H1 (cell line): ENCODE data around the gene SLC12A8. TPM values are rescaled to one million over a fixed set of nuclear protein-coding genes. Genes with fewer than 3 reads are reported as not detected.

Experiments used
- CTCF ChIA-PET: fragments of 300-600 bp; sonication (Branson Sonifier 250); formaldehyde crosslinking; loops from one replicate; lab custom pipeline; 2021; ENCODE audit not compliant: partially characterized antibody; lab: Charles Lee
- POLR2A ChIA-PET: fragments of 300-600 bp; sonication (Branson Sonifier 250); formaldehyde crosslinking; loops from one replicate; lab custom pipeline; 2021; ENCODE audit warnings: inconsistent platforms; ENCODE audit not compliant: partially characterized antibody; lab: Charles Lee
- DNase-seq, 2 experiments: peaks; one replicate each; pipeline versions ENCODE4 v3.0.0 to v3.0.0-alpha.2; 2010 to 2022; ENCODE audit warnings: low spot score in 2 of 2, low read depth in 1 of 2, mixed read lengths in 1 of 2
- FAIRE-seq: peaks from 2 replicates; lab custom pipeline; 2011; peaks lifted over from hg19 to GRCh38; lab: Jason Lieb, UNC
- H2AFZ ChIP-seq: 2 replicates; pipeline ENCODE4 v1.8.1; 2012; ENCODE audit warnings: low read length, inconsistent platforms
- H2AK5ac ChIP-seq: 2 replicates; pipeline ENCODE4 v1.6.1; 2013; ENCODE audit warnings: low read depth, low read length
- H2BK120ac ChIP-seq: replicated peaks from 2 replicates; pipeline ENCODE3; 2013; ENCODE audit warnings: low read depth, low read length, inconsistent platforms
- H2BK12ac ChIP-seq: 2 replicates; pipeline ENCODE4 v1.6.1; 2013; ENCODE audit warnings: low read depth, low read length
- H2BK15ac ChIP-seq: 2 replicates; pipeline ENCODE4 v1.6.1; 2013; ENCODE audit warnings: low read length
- H2BK20ac ChIP-seq: 2 replicates; pipeline ENCODE4 v1.6.1; 2013; ENCODE audit warnings: low read length
- H2BK5ac ChIP-seq: 2 replicates; pipeline ENCODE4 v1.6.1; 2013; ENCODE audit warnings: low read depth, low read length
- H3K14ac ChIP-seq: 2 replicates; pipeline ENCODE4 v1.6.1; 2013; ENCODE audit warnings: inconsistent platforms; ENCODE audit not compliant: insufficient read length
- H3K18ac ChIP-seq: 2 replicates; pipeline ENCODE4 v1.6.1; 2013; ENCODE audit warnings: low read length; ENCODE audit errors: extremely low read depth
- H3K23ac ChIP-seq: 2 replicates; pipeline ENCODE4 v1.6.1; 2013; ENCODE audit warnings: inconsistent platforms; ENCODE audit not compliant: insufficient read length
- H3K23me2 ChIP-seq: 2 replicates; pipeline ENCODE4 v1.6.1; 2013; ENCODE audit warnings: low read depth, low read length
- H3K27ac ChIP-seq: 2 replicates; pipeline ENCODE4 v1.6.1; 2011; ENCODE audit warnings: low read depth, low read length, inconsistent platforms
- H3K27me3 ChIP-seq, 4 experiments: replicated peaks in 1 of 4; 1 replicate in 1 of 4; 2 replicates in 3 of 4; pipeline versions ENCODE4 v1.6.1 to v1.8.1; 2011 to 2013; ENCODE audit warnings: low read length in 3 of 4, mild to moderate bottlenecking in 3 of 4, inconsistent platforms in 2 of 4, mixed read lengths in 2 of 4, moderate library complexity in 1 of 4; ENCODE audit not compliant: control insufficient read depth in 3 of 4, insufficient read depth in 3 of 4; ENCODE audit errors: extremely low read depth in 1 of 4
- H3K36me3 ChIP-seq, 4 experiments: 2 replicates each; pipeline versions ENCODE4 v1.6.1 to v1.8.1; 2011 to 2013; ENCODE audit warnings: mild to moderate bottlenecking in 4 of 4, low read length in 3 of 4, moderate library complexity in 2 of 4, control low read depth in 1 of 4, inconsistent platforms in 1 of 4; ENCODE audit not compliant: insufficient read depth in 4 of 4, control insufficient read depth in 2 of 4
- H3K4ac ChIP-seq: replicated peaks from 2 replicates; pipeline ENCODE3; 2013; ENCODE audit warnings: low read length, low read depth, mixed read lengths, inconsistent platforms; ENCODE audit not compliant: insufficient read length
- H3K4me1 ChIP-seq, 4 experiments: replicated peaks in 1 of 4; 1 replicate in 1 of 4; 2 replicates in 3 of 4; pipeline versions ENCODE4 v1.6.1 to v1.8.1; 2011 to 2013; ENCODE audit warnings: low read length in 3 of 4, inconsistent platforms in 2 of 4, mixed read lengths in 1 of 4; ENCODE audit not compliant: insufficient read depth in 4 of 4, control insufficient read depth in 3 of 4
- H3K4me2 ChIP-seq, 2 experiments: 2 replicates each; pipeline versions ENCODE4 v1.6.1 to v1.8.1; 2011 to 2013; ENCODE audit warnings: low read depth in 2 of 2, low read length in 2 of 2, control low read depth in 1 of 2, inconsistent platforms in 1 of 2, mild to moderate bottlenecking in 1 of 2; ENCODE audit not compliant: insufficient read depth in 1 of 2
- H3K4me3 ChIP-seq, 4 experiments: fragments of 200-600, 300-600 bp in 1 of 4; sonication (generic), shearing (Covaris generic), sonication (Bioruptor Twin) in 1 of 4; 2 replicates each; pipeline versions ENCODE4 v1.5.1 to v1.8.1; 2011 to 2016; ENCODE audit warnings: low read length in 4 of 4, low read depth in 3 of 4, control low read depth in 2 of 4, inconsistent platforms in 2 of 4, mild to moderate bottlenecking in 2 of 4, mixed read lengths in 1 of 4, moderate library complexity in 1 of 4; ENCODE audit not compliant: insufficient read depth in 2 of 4; ENCODE audit errors: extremely low read depth in 1 of 4
- H3K56ac ChIP-seq: replicated peaks from 2 replicates; pipeline ENCODE3; 2013; ENCODE audit warnings: low read depth, mild to moderate bottlenecking, mixed read lengths, low read length, inconsistent platforms; ENCODE audit not compliant: insufficient read length
- H3K79me1 ChIP-seq: 2 replicates; pipeline ENCODE4 v1.6.1; 2013; ENCODE audit warnings: low read depth, low read length, control low read depth
- H3K79me2 ChIP-seq, 2 experiments: 2 replicates each; pipeline versions ENCODE4 v1.6.1 to v1.8.1; 2012 to 2013; ENCODE audit warnings: low read length in 2 of 2, mild to moderate bottlenecking in 2 of 2, inconsistent platforms in 1 of 2; ENCODE audit not compliant: insufficient read depth in 2 of 2, control insufficient read depth in 1 of 2
- H3K9ac ChIP-seq, 4 experiments: replicated peaks in 1 of 4; 1 replicate in 1 of 4; 2 replicates in 3 of 4; pipeline versions ENCODE4 v1.6.1 to v1.8.1; 2011 to 2013; ENCODE audit warnings: low read depth in 3 of 4, low read length in 3 of 4, control low read depth in 2 of 4, mild to moderate bottlenecking in 2 of 4, moderate library complexity in 2 of 4, inconsistent platforms in 1 of 4; ENCODE audit errors: extremely low read depth in 1 of 4
- H3K9me3 ChIP-seq, 2 experiments: 2 replicates each; pipeline versions ENCODE4 v1.6.1 to v1.8.1; 2012 to 2013; ENCODE audit warnings: mild to moderate bottlenecking in 2 of 2, moderate library complexity in 2 of 2, control low read depth in 1 of 2, inconsistent platforms in 1 of 2, low read depth in 1 of 2, low read length in 1 of 2, mixed read lengths in 1 of 2; ENCODE audit not compliant: insufficient read depth in 2 of 2
- H4K20me1 ChIP-seq, 2 experiments: replicated peaks in 1 of 2; 2 replicates each; pipeline versions ENCODE3 to v1.8.1; 2011 to 2013; ENCODE audit warnings: inconsistent platforms in 2 of 2, low read length in 2 of 2, mild to moderate bottlenecking in 1 of 2; ENCODE audit not compliant: insufficient read depth in 2 of 2, control insufficient read depth in 1 of 2
- H4K5ac ChIP-seq: 2 replicates; pipeline ENCODE4 v1.6.1; 2013; ENCODE audit warnings: low read length, low read depth, mixed read lengths, inconsistent platforms; ENCODE audit not compliant: insufficient read length
- H4K8ac ChIP-seq: 2 replicates; pipeline ENCODE4 v1.8.0; 2013; ENCODE audit warnings: mild to moderate bottlenecking, moderate library complexity, low read length, inconsistent platforms; ENCODE audit not compliant: insufficient read depth; ENCODE audit errors: extremely low read depth
- H4K91ac ChIP-seq: replicated peaks from 2 replicates; pipeline ENCODE3; 2013; ENCODE audit warnings: low read length, mixed read lengths, inconsistent platforms; ENCODE audit not compliant: insufficient read length
- CEBPB ChIP-seq: IDR thresholded peaks from 2 replicates; pipeline ENCODE4 v1.6.1; 2012; ENCODE audit warnings: low read depth, low read length
- CHD1 ChIP-seq: IDR thresholded peaks from 2 replicates; pipeline ENCODE4 v1.6.1; 2012; ENCODE audit warnings: low read depth, low read length, improper control_type of control experiment
- EZH2 ChIP-seq: fragments of 200-600 bp; sonication (generic); IDR thresholded peaks from 2 replicates; pipeline ENCODE4 v1.7.1; 2012; ENCODE audit warnings: low read depth, mild to moderate bottlenecking, moderate library complexity, low read length, inconsistent platforms; ENCODE audit not compliant: severe bottlenecking
- NRF1 ChIP-seq: IDR thresholded peaks from 2 replicates; pipeline ENCODE4 v1.6.1; 2011; ENCODE audit warnings: mild to moderate bottlenecking, low read depth, low read length, improper control_type of control experiment
- PHF8 ChIP-seq: fragments of 200-600 bp; sonication (generic); conservative IDR thresholded peaks from 2 replicates; pipeline ENCODE4 v1.7.1; 2012; ENCODE audit warnings: low read depth, mild to moderate bottlenecking, inconsistent platforms, low read length, moderate library complexity
- SIRT6 ChIP-seq: IDR thresholded peaks from one replicate; pipeline ENCODE4 v1.7.1; 2012; ENCODE audit warnings: low read length, inconsistent platforms
- SUZ12 ChIP-seq: fragments of 200-600 bp; sonication (generic); IDR thresholded peaks from 2 replicates; pipeline ENCODE4 v1.6.1; 2012; ENCODE audit warnings: mild to moderate bottlenecking, inconsistent platforms, low read length, moderate library complexity, mixed read lengths
- TCF12 ChIP-seq: IDR thresholded peaks from 2 replicates; pipeline ENCODE4 v1.6.1; 2011; ENCODE audit warnings: low read depth, mild to moderate bottlenecking, low read length
- YY1 ChIP-seq: IDR thresholded peaks from 2 replicates; pipeline ENCODE4 v1.6.1; 2011; ENCODE audit warnings: low read depth, mild to moderate bottlenecking, low read length
- WGBS, 2 experiments: shearing (Covaris generic) in 1 of 2; methylation state at CpG; one replicate each; pipeline versions ENCODE4 v1.1.6 to v1.1.7; 2013 to 2015; ENCODE audit warnings: low lambda C conversion rate in 2 of 2, mixed read lengths in 2 of 2, inconsistent platforms in 1 of 2, low coverage in 1 of 2, missing lambda C conversion rate in 1 of 2; ENCODE audit not compliant: insufficient replicate concordance in 2 of 2, insufficient coverage in 1 of 2, insufficient read length in 1 of 2; ENCODE audit errors: extremely low coverage in 1 of 2, missing lambda C conversion rate in 1 of 2; 5-methylcytosine and 5-hydroxymethylcytosine counted together
- polyA plus RNA-seq, 7 experiments: library from polyadenylated mRNA; depleted of rRNA in 3 of 7; stranded (reverse) in 5 of 7; unstranded in 2 of 7; fragments of >200 nt in 5 of 7; fragments of 200-250 nt in 2 of 7; gene quantifications; 1 replicate in 5 of 7; 2 replicates in 1 of 7; 4 replicates in 1 of 7; pipeline versions ENCODE4 v1.2.1 to v1.2.3, GENCODE V29; 2011 to 2013; ENCODE audit warnings: missing spikeins in 2 of 7, mixed read lengths in 2 of 7
- total RNA-seq: library from RNA; stranded (reverse); fragmentation: NEBNext Ultra II Directional; extraction: Animal tissue kit (Norgen Biotek cat#: 25700); gene quantifications from 2 replicates; pipeline ENCODE4 v1.2.1, GENCODE V29; 2021

The SLC12A8 gene
- total and polyA plus RNA-seq, 2 of the 8 experiments (the other 6 are each of a cell fraction or from before 2014, with no cell fraction given), result 13.7 to 14.4 TPM

- Histone ChIP-seq H3K14ac (no peak overlapping the region), H2BK5ac (no peak overlapping the region), H3K56ac (no peak overlapping the region), H4K5ac (no peak overlapping the region), H3K36me3 (no peaks in the 10 kb centered on the region), H3K4me2 (no peak overlapping the region), H2AFZ (no peak overlapping the region), H3K23me2 (no peaks in the 10 kb centered on the region; the same call in 1 of the 2 replicates), H2AK5ac (no peak overlapping the region), H3K18ac (no peak overlapping the region), H4K91ac (no peak overlapping the region), H3K4ac (no peak overlapping the region), H3K27me3 (no peaks in the 10 kb centered on the region), H3K4me1 (peaks cover 2 to 9% (median 8%) of the 10 kb centered on the region in 4 experiments; a peak in 4 of 7 replicates), H2BK15ac (0 out of 2 replicates have a peak overlapping the region, but pooled peaks have one; percentile 53), H3K27ac (no peak overlapping the region), H2BK12ac (no peak overlapping the region), H3K79me1 (no peaks in the 10 kb centered on the region), H3K79me2 (no peaks in the 10 kb centered on the region; a peak in 1 of 4 replicates), H3K23ac (no peak overlapping the region), H3K4me3 (no peak overlapping the region), H3K9me3 (no peaks in the 10 kb centered on the region), H4K20me1 (no peaks in the 10 kb centered on the region), H2BK20ac (no peak overlapping the region; the same call in 1 of the 2 replicates), H2BK120ac (no peak overlapping the region), H4K8ac (no peak overlapping the region), H3K9ac (no peak overlapping the region)
- WGBS, 2 experiments, result 96% methylated on average over 3 of the region's 3 CpGs; no CpG with 5 or more reads in 1 of the 2 experiments
- POLR2A ChIA-PET, result interaction anchor here (1.5 kb wide), 1 partner anchor 38 kb away, joined by 4 read pairs; no protein-coding TSS in a partner anchor
- CTCF ChIA-PET, result interaction anchor here (1.1 to 3.2 kb wide), 5 partner anchors 10 to 431 kb away, joined by 3 to 20 read pairs (median 3); no protein-coding TSS in a partner anchor
- no peak for FAIRE-seq
- no peak for DNase-seq
- TF ChIP-seq PHF8, result no peak
- TF ChIP-seq SIRT6, result no peak
- no peak for TF ChIP-seq CHD1
- TF ChIP-seq SUZ12, result no peak
- TF ChIP-seq CEBPB, result no peak
- TF ChIP-seq TCF12, result no peak
- TF ChIP-seq YY1, result no peak
- TF ChIP-seq EZH2, result no peak
- no peak for TF ChIP-seq NRF1
These were observed 58.4 kb downstream of the SLC12A8 start for GRCh38 chr3:125154110-125154509.
